ENCODE measurements around the gene FMO5. TPM values are rescaled to one million over a fixed set of nuclear protein-coding genes. Genes with fewer than 3 reads are reported as not detected.

The FMO5 gene
- total and polyA plus RNA-seq, 10 donors, result 2.8 to 13.4 (median 5.1) TPM

- TF ChIP-seq POLR2A (IDR thresholded peaks at IDR 0.05), result no peak
- TF ChIP-seq CTCF (IDR thresholded peaks at IDR 0.05 in 8 of 11, conservative IDR thresholded peaks at IDR 0.05 in 3 of 11), result no peak
- TF ChIP-seq POLR2AphosphoS5 (IDR thresholded peaks at IDR 0.05), result no peak
- peaks cover 0 to 36% (median 11%) of the 10 kb centered on the region in 6 donors for H3K36me3 ChIP-seq
- no peaks in the 10 kb centered on the region for H3K27me3 ChIP-seq (replicated peaks in 1 of 7)
- intact Hi-C loops (cut with DNase I; ENCODE audit: low total_unique reads), result no loop called here
- peaks cover 0 to 47% (median 31%) of the 10 kb centered on the region in 6 donors for H3K4me1 ChIP-seq
- no peak for DNase-seq
- no peak overlapping the region for H3K4me3 ChIP-seq
- 76 to 97% (median 92%) methylated on average over 3 of the region's 3 CpGs for WGBS, 5 donors
- no peaks in the 10 kb centered on the region for H3K9me3 ChIP-seq
- no peak overlapping the region for H3K27ac ChIP-seq
Observed at GRCh38 chr1:147169171-147169570, 56.0 kb downstream of the FMO5 start.

GRCh38 chr1:147168626-147169058 is 56.5 kb downstream of the FMO5 start:
- WGBS, 5 donors, result 79 to 93% (median 89%) methylated on average over 2 of the region's 2 CpGs
- Histone ChIP-seq H3K27me3 (replicated peaks in 1 of 7) (no peaks in the 10 kb centered on the region), H3K4me3 (no peak overlapping the region), H3K9me3 (no peaks in the 10 kb centered on the region), H3K4me1 (peaks cover 0 to 42% (median 25%) of the 10 kb centered on the region in 6 donors), H3K27ac (no peak overlapping the region), H3K36me3 (peaks cover 0 to 41% (median 14%) of the 10 kb centered on the region in 6 donors)
- no peak for TF ChIP-seq POLR2A (IDR thresholded peaks at IDR 0.05)
- TF ChIP-seq CTCF (IDR thresholded peaks at IDR 0.05 in 8 of 11, conservative IDR thresholded peaks at IDR 0.05 in 3 of 11), result no peak
- no peak for TF ChIP-seq POLR2AphosphoS5 (IDR thresholded peaks at IDR 0.05)
- intact Hi-C loops (cut with DNase I; ENCODE audit: low total_unique reads), result no loop called here
- DNase-seq, result no peak

- Histone ChIP-seq H3K4me3 (no peak overlapping the region), H3K4me1 (peaks cover 0 to 36% (median 20%) of the 10 kb centered on the region in 6 donors), H3K9me3 (no peaks in the 10 kb centered on the region), H3K36me3 (peaks cover 0 to 53% (median 15%) of the 10 kb centered on the region in 6 donors), H3K27me3 (replicated peaks in 1 of 7) (no peaks in the 10 kb centered on the region), H3K27ac (no peak overlapping the region)
- 83 to 94% (median 93%) methylated on average over 1 of the region's 1 CpG for WGBS, 5 donors
- TF ChIP-seq CTCF (IDR thresholded peaks at IDR 0.05 in 8 of 11, conservative IDR thresholded peaks at IDR 0.05 in 3 of 11) (no peak), POLR2AphosphoS5 (IDR thresholded peaks at IDR 0.05) (no peak), POLR2A (IDR thresholded peaks at IDR 0.05) (no peak)
- DNase-seq, result no peak
- intact Hi-C loops (cut with DNase I; ENCODE audit: low total_unique reads), result no loop called here
Observed at GRCh38 chr1:147167365-147167764, 57.8 kb downstream of the FMO5 start.

- H3K36me3 ChIP-seq, result peaks cover 4 to 97% (median 51%) of the 10 kb centered on the region in 6 donors
- no peak overlapping the region for H3K27ac ChIP-seq
- no peaks in the 10 kb centered on the region for H3K27me3 ChIP-seq (replicated peaks in 1 of 7)
- no peaks in the 10 kb centered on the region for H3K9me3 ChIP-seq
- DNase-seq, result no peak
- no peaks in the 10 kb centered on the region for H3K4me1 ChIP-seq
- WGBS, 5 donors, result 94 to 100% (median 95%) methylated on average over 1 of the region's 1 CpG
- intact Hi-C loops (cut with DNase I; ENCODE audit: low total_unique reads), result no loop called here
- H3K4me3 ChIP-seq, result no peak overlapping the region
- TF ChIP-seq POLR2AphosphoS5 (IDR thresholded peaks at IDR 0.05) (no peak), CTCF (IDR thresholded peaks at IDR 0.05 in 8 of 11, conservative IDR thresholded peaks at IDR 0.05 in 3 of 11) (no peak), POLR2A (IDR thresholded peaks at IDR 0.05) (no peak)
Observed at GRCh38 chr1:147163019-147163418, 62.1 kb downstream of the FMO5 start.

Measured in spleen (tissue), 11 donors.